LHCN-M2 (cell line): ENCODE results near the gene EMSY. TPM values are rescaled to one million over a fixed set of nuclear protein-coding genes. Genes with fewer than 3 reads are reported as not detected.

ENCODE experiments used
- DNase-seq: peaks from one replicate; pipeline ENCODE4 v3.0.0-alpha.2; 2012; ENCODE audit warnings: low read depth
- total RNA-seq: library from RNA; depleted of rRNA; stranded (reverse); fragments of >200 nt; gene quantifications from 2 replicates; pipeline ENCODE4 v1.2.3, GENCODE V29; 2014

The EMSY gene
- total RNA-seq, 1 experiment from 2014 or later, result 19.3 TPM

- no peak for DNase-seq
Observed at GRCh38 chr11:76456571-76456970, 11.8 kb downstream of the EMSY start.

- no peak for DNase-seq
Observed at GRCh38 chr11:76459299-76459698, 14.5 kb downstream of the EMSY start.

GRCh38 chr11:76459846-76460245 is 15.0 kb downstream of the EMSY start:
- DNase-seq, result no peak

GRCh38 chr11:76462317-76462716 is 17.5 kb downstream of the EMSY start:
- no peak for DNase-seq

- DNase-seq, result no peak
Observed at GRCh38 chr11:76465701-76466100, 20.9 kb downstream of the EMSY start.

- DNase-seq, result no peak
Observed at GRCh38 chr11:76466666-76467065, 21.8 kb downstream of the EMSY start.

GRCh38 chr11:76469141-76469540 is 24.3 kb downstream of the EMSY start:
- no peak for DNase-seq

GRCh38 chr11:76471382-76471781 is 26.6 kb downstream of the EMSY start:
- no peak for DNase-seq

GRCh38 chr11:76480241-76480640 is 35.4 kb downstream of the EMSY start:
- DNase-seq, result no peak

- DNase-seq, result no peak
Observed at GRCh38 chr11:76491644-76492043, 46.8 kb downstream of the EMSY start.

- no peak for DNase-seq
Observed at GRCh38 chr11:76493040-76493439, 48.2 kb downstream of the EMSY start.

- no peak for DNase-seq
Observed at GRCh38 chr11:76493626-76494539, 49.1 kb downstream of the EMSY start.

GRCh38 chr11:76495019-76495418 is 50.2 kb downstream of the EMSY start:
- DNase-seq, result no peak

GRCh38 chr11:76496174-76496573 is 51.4 kb downstream of the EMSY start:
- DNase-seq, result no peak

- DNase-seq, result peak; percentile 11
Observed at GRCh38 chr11:76501526-76502202, 56.8 kb downstream of the EMSY start.

- DNase-seq, result no peak
Observed at GRCh38 chr11:76506833-76507232, 62.0 kb downstream of the EMSY start.

- no peak for DNase-seq
Observed at GRCh38 chr11:76510060-76511047, 65.5 kb downstream of the EMSY start.

- DNase-seq, result peak; percentile 17
Observed at GRCh38 chr11:76512851-76513653, 68.2 kb downstream of the EMSY start.

GRCh38 chr11:76513654-76514034 is 68.8 kb downstream of the EMSY start:
- DNase-seq, result no peak

- no peak for DNase-seq
Observed at GRCh38 chr11:76515494-76515893, 70.7 kb downstream of the EMSY start.

GRCh38 chr11:76523147-76523546 is 78.3 kb downstream of the EMSY start:
- peak; percentile 67 for DNase-seq
